Spleen (tissue), 7 donors: ENCODE measurements around the gene H1-8.
"Not testable (repeated sequence)": the region's sequence is repeated elsewhere in the genome, so short reads cannot be mapped to it uniquely, and the experiment has no call there.

ENCODE experiments used
- CTCF ChIP-seq, 11 experiments: fragments of 200-600 bp in 7 of 11; fragments of 450-650 bp in 4 of 11; sonication (generic) in 4 of 11; IDR thresholded peaks in 8 of 11; conservative IDR thresholded peaks in 3 of 11; 1 replicate in 7 of 11; 2 replicates in 4 of 11; pipeline versions ENCODE4 v1.4.0 to v1.8.0; 2016 to 2021; ENCODE audit warnings: antibody characterized with exemption in 11 of 11, inconsistent platforms in 4 of 11, mild to moderate bottlenecking in 1 of 11
- POLR2AphosphoS5 ChIP-seq, 3 donors: sonication (generic); formaldehyde crosslinking; IDR thresholded peaks; one replicate each; pipeline ENCODE4 v1.5.1; 2017; ENCODE audit warnings: antibody characterized with exemption in 3 of 3
- donor health status: DM: no; HTN: no; CAD: no; lungs with moderate emphysema.
- donor health status: DM: no; HTN: no; CAD: no.
- donor health status: DM: no; HTN: no; CAD: no.

DNA sequence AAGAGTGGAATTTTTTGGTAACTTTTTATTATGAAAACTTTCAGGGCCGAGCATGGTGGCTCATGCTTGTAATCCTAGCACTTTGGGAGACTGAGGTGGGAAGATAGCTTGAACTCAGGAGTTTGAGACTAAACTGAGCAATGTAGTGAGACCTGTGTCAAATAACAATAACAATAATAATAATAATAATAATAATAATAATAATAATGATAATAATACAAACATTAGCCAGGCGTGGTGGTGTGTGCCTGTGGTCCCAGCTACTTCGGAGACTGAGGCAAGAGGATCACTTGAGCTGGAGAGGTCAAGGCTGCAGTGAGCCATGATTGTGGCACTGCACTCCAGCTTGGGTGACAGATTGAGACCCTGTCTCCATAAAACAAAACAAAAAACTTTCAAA is 3.0 kb downstream of the H1-8 start:
- TF ChIP-seq CTCF (IDR thresholded peaks at IDR 0.05 in 8 of 11, conservative IDR thresholded peaks at IDR 0.05 in 3 of 11); POLR2AphosphoS5 (IDR thresholded peaks at IDR 0.05): not testable (repeated sequence)
